NCI-H526 (cell line): Measurements from ENCODE around the gene TEAD1.

Experiments used
- DNase-seq, 2 experiments: peaks; one replicate each; lab custom pipeline; 2025; lab: John Stamatoyannopoulos, UW

TEAD1 gene

DNA sequence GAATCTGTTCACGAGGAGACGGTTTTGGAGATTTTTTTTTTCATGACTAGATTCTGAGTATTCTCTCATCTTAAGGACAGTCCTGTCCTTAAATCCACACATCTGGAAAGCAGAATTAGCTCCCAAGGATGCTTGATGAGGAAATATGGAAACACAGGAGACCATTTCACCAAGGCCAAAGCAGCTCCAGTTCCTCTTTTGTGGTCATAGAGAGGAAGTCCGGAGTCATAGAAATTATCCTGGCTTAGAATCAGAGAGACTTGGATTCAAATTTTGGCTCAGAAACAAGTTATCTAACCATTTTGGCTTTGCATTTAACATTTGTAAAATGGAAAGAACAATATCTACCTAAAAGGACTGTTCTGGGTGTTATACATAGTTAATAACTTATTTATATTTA lies 7.3 kb upstream of the TEAD1 start:
- no peak for DNase-seq

DNA sequence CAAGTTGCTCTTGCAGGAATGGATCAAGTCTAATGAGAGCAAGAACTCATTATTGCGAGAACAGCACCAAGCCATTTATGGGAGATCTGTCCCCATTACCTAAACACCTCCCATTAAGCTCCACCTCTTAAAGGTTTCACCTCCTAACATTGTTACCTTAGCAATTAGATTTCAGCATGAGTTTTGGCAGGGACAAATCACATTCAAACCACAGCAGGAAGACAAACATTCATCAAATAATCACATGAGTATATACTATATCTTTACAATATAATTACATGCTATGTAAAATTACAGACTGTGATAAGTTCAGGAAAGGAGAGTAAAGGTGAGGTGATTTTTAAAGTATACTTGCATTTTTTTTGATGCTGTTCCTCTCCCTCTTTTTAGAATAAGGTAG lies 6.6 kb upstream of the TEAD1 start:
- DNase-seq = no peak

DNA sequence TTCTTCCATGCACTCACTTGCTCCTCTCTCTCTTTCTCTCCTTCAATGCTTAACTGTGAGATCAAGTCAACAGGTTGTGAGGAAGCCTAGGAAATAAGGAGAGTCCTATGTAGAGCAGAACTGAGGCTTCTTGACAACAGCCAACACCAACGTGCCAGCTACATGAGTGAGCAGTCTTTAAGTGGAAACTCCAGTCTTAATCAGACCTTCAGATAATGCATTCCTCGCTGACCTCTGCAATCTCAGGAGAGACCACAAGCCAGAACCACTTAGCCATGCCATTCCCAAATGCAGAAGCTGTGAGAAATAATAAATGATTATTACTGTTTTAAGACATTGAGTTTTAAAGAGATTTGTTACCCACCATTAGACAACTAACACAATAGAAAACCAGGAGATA lies 6.1 kb upstream of the TEAD1 start:
- no peak for DNase-seq

GRCh38 chr11:12669930-12670329 lies 4.3 kb upstream of the TEAD1 start:
- no peak for DNase-seq

- no peak for DNase-seq
Measured at GRCh38 chr11:12671370-12671769, 2.9 kb upstream of the TEAD1 start.

DNA sequence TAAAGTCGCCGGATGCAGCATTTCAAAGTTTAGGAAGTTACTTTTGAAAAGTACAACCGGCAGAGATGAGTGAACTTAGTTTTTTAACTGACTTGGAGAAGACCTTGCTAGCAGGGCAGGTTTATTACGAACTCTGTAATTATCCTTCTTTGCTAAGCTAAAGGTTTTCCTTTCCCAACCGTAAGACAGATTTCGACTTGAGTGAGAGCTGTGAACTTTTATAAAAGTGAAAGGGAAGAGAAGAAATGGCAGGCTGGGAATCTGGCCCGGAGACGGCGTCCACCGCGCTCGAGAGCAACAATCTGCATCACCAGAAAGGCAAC lies 659 bp upstream of the TEAD1 start:
- no peak for DNase-seq

GRCh38 chr11:12674571-12674935 lies 332 bp downstream of the TEAD1 start:
- peak; percentile 49 to 76 for DNase-seq

DNA sequence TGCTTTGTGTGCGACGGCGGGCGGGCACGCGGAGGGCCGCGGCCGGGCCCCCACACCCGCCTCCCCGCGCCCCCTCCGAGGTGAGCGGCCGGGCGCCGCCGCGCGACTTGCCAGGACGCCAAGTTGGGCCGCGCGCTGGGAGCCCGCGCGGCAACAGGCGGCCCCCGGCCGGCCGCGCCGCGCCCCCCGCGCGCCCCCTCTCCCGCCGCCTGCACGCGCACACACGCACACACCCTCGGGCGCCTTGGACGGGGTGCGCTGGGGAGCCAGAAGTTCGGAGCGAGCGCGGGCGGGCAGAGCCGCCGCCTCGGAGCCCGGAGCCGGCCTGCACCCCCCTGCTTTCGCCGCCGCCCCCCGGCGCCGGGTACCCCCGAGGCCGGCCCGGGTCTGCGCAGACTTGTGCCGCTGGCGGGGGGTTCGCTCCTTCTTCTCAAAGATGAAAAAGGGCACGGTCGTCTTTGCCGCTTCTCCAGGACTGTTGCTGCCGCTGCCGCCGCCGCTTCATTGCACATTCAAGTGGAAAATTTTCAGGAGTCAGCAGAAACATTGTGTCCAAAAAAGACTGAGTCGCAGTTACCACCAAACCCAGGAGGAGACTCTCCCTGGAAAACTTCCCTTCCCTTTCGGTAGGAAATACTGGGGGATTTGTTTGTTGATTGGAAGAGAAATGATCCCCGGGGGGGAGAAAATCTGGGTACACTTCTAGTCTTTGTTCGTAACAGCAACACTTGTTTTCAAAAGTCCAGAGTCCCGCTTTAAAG lies 895 bp downstream of the TEAD1 start:
- peak in 1 of 2 experiments; percentile 70 for DNase-seq

DNA sequence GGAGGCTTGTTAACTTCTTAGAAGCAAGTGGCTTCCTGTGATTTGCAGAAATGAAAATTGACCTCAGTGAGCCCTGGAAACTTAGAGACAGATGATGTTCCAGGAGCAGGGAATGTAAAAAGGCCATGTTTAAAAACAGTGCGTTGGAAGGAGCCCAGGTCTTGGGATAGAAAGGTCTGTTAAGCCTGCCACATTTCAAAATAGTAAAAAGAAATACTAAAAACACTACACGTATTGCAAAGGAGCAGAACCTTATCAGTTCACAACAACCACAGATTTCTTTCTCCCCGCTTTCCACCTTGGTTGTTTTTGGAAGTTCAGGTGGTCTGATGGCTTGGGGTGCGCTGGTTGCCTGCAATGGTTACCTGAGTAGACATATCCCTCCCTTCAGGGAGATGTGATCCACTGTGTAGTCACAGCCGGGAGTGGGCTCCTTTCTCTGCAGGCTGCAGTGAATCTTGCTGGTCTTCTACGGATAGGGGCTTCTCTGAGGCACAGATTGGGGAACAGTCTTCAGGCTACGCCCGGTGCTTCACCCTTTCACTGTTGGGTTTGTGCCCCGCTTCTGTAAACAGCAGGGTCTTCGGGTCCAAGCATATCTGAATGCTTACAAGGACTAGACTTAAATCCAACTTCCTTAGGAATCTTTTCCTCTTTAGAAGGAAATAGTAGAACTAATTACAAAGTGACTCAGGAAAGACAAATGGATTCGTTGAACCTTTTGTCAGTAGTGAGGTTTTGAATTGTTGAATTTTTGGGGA lies 1.9 kb downstream of the TEAD1 start:
- DNase-seq = peak in 1 of 2 experiments; percentile 36

DNA sequence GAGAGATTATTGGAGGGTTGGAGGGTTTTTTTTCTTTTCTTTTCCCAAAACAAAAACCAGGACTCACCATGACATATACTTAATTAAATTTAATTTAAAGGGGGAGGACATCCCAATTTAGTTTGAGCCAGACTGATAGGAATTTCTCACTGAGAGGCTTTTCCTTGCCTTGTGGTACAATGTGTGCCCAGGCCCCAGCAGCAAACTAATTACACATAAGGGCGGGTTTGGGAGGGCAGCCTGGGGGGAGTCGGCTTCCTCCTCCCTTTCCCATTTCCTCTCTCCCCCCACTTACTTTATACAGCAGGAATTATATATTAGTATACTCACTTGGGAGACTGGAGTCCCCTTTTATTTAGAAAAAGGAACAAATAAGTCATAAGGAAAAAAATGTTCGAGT lies 2.9 kb downstream of the TEAD1 start:
- no peak for DNase-seq

GRCh38 chr11:12678092-12678491 lies 3.9 kb downstream of the TEAD1 start:
- DNase-seq = no peak

DNA sequence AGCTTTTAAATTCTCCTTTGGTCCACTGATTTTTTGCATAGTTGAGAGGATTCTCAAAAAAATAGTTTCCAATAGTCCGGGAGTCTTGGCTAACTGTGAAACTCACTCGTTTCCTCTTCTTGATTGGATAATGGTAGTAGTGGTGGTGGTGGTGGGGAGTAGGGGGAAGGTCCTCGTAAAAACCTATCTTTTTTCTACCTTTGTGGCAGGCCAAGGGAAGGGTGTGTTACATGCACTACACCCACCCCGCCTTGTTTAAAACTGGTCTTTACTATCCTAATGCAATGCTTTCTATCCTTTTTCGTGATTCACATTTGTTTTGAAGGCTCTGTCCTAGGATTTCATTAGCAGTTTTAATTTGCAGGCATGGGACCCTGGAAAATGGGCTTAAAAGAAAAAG lies 4.8 kb downstream of the TEAD1 start:
- no peak for DNase-seq

DNA sequence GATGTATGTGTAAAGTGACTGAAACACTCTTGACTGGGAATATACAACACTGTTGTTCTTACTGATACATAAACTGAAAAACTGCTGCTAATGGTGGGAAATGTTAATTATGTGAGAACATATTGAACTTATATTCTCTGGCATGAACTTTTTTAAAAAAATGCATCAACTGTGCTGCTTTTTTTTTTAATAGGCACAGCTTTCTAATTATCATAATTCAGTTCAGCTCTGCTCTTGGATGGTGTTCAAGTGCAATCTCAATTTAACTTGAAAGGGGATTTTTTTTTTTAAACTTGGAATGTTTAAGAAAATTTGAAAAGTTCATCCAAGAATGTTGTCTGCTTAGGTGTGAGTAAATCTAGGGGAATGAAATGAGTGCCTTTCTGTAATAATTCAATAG lies 5.2 kb downstream of the TEAD1 start:
- no peak for DNase-seq

DNA sequence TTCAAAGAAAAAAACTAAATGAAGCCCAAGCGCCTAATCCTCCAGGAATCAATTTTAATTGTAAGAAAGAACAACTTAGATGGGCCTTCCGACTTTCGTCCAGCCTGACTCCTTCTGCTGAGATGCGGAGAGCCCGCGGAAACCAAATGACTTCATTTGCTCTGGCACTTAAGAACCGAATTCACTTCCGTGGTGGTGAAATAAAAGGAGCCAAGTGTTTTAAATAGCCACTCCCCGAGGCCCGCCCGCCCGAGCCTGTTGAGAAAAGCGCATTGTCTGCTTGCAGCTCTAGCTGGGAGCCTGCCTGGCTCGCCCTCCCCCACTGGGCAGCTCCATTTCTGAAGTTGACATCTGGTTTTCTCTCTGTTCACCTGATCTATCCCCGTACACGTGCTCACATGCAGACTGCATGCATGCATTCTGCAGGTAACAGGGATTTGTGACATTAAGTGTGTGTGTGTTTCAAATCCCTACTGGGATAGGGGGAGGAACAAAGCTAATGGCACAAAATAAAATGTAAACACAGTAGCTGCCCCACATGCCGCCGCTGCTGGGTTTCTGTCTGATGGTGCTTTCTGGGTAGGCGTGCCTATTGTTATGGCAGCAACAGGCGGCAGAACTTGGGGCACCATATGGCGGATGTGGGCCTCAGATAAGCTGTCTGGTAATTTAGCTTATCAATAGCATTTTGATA lies 6.2 kb downstream of the TEAD1 start:
- DNase-seq = peak; percentile 91 to 97

DNA sequence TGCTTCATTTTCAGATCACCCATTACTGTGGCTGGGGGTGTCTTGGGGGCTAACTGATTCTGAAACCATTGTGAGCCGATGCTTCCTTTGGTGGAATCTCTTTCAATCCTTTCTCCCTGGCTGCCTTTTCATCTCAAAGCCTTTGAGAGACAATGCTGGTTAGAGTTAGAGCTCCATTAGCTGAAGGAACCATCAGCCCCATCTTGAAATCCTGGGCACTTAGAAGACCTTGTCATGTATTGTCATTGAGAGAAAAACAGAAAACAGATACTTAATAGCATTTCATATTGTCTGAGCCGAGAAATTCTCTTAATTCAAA lies 6.7 kb downstream of the TEAD1 start:
- DNase-seq = no peak

DNA sequence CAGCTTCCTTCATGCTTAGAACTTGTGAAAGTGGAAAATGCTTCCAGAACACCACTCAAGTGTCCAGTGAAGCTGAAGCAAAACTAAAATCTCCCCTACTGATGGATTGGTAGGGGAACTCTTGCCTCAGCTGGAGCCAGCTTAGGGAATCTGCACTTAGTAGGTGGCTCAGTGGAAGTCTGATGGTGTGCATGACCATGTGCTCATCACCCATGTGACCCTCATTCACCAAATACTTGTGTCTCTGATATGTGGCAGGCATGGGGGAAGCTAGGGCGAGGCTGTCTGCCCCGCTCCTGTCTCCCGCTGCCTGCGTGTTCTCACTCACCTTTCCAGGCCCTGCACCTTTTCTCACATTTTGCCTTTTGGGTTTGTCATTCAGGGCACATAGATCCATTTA lies 7.2 kb downstream of the TEAD1 start:
- DNase-seq = no peak

DNA sequence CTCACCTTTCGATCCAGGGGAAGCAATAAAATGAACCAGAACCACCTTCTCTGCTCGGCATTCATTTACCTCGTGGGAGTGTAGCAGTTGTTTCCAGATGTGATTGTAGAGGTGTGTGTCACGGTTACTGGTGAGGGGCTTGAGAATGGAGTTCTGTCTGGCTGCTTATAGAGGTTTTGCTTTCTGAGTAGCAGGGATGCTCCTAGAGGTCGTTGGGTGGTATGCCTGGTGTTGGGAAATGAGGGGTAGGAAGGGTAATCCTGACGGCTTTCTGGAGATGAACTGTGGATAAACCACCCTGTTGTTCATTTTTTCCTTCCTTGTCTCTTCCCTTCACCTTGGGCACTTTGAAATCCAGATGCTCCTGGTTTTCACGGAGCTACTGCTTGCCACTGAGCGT lies 8.1 kb downstream of the TEAD1 start:
- no peak for DNase-seq

GRCh38 chr11:12682737-12683500 lies 8.7 kb downstream of the TEAD1 start:
- no peak for DNase-seq

GRCh38 chr11:12683874-12684273 lies 9.7 kb downstream of the TEAD1 start:
- DNase-seq = no peak

DNA sequence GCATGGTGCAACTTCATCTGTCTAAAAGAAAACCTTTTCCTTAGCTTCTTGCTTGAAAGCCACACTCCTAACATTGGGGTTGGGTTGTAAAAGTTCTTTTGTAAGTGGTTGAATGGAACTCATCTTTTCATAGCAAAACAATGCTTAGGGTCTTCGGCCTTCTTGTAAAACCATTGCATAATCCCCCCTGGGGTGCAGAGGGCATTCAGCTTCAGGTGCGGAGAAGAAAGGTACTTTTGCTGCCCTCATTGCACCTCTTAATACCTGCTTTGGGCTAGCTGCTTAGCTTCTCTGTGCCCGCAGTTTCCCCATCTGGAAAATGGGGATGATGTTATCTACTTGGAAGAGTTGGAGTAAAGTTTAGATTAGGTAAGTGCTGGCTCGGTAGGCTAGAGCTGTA lies 10.1 kb downstream of the TEAD1 start:
- DNase-seq = no peak

GRCh38 chr11:12684816-12685215 lies 10.6 kb downstream of the TEAD1 start:
- peak in 1 of 2 experiments; percentile 28 for DNase-seq

GRCh38 chr11:12685229-12685628 lies 11.0 kb downstream of the TEAD1 start:
- no peak for DNase-seq
